ENCODE results near the gene LRMDA. TPM values are rescaled to one million over a fixed set of nuclear protein-coding genes. Genes with fewer than 3 reads are reported as not detected.

LRMDA gene
- total RNA-seq, 3 donors from 2014 or later (not counting 1 experiment from before 2014, with no cell fraction given): 1.4 to 2.4 (median 2.1) TPM

DNA sequence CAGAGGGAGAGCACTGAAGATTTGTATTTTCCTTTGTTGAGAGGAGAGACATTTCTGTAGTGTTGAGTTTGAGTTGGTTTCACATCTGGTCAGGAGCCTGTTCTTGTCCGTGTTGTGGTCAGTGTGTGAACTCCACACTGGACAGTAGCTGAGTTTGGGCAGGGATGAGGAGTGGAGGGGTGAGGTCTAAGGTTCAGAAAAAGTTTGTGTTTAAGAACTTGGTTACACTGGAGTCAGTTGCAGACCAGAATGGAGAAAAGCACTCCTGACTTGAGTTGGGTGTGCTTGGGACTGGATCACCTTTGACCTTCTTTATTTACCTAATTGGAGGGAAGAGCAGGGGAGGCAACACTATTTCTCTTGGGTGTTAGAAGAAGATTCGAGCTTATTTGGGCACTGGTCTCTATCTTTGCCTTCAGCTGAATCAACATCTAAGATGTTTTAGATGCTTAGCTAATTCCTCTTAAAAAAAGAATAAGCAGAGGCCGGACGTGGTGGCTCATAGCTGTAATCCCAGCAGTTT lies 8.9 kb downstream of the LRMDA start:
- H3K4me1 ChIP-seq (ENCODE audit: control insufficient read depth, insufficient read depth, low read length): no peaks in the 10 kb centered on the region
- Mint-ChIP-seq H3K27ac (no peak overlapping the region), H3K27me3 (ENCODE audit: low read depth in 2 of 2) (peaks cover under 1 to 6% of the 10 kb centered on the region in 2 donors), H3K4me1 (no peaks in the 10 kb centered on the region), H3K36me3 (peaks cover 7% of the 10 kb centered on the region), H3K9me3 (peaks cover 0 to 4% of the 10 kb centered on the region in 2 donors), H3K4me3 (no peak overlapping the region)
- H3K9me3 ChIP-seq (ENCODE audit: control insufficient read depth, insufficient read depth, low read length): peaks cover 4% of the 10 kb centered on the region
- H3K4me3 ChIP-seq (ENCODE audit: low read length): no peak overlapping the region
- ATAC-seq (no peak), DNase-seq (no peak)
- H3K27me3 ChIP-seq (ENCODE audit: control insufficient read depth, insufficient read depth, low read length): no peaks in the 10 kb centered on the region
- no peaks in the 10 kb centered on the region for H3K36me3 ChIP-seq (ENCODE audit: control insufficient read depth, insufficient read depth, low read length)
- intact Hi-C loops (cut with micrococcal nuclease): no loop called here
- H3K27ac ChIP-seq (ENCODE audit: low read length): no peak overlapping the region
- WGBS (ENCODE audit: insufficient coverage): 83% methylated on average over 4 of the region's 4 CpGs
- no peak for TF ChIP-seq CTCF (IDR thresholded peaks at IDR 0.05)

GRCh38 chr10:75441196-75441595 lies 9.8 kb downstream of the LRMDA start:
- no peak overlapping the region for H3K27ac ChIP-seq (ENCODE audit: low read length)
- no peak for DNase-seq
- H3K4me3 ChIP-seq (ENCODE audit: low read length): no peak overlapping the region
- H3K27me3 ChIP-seq (ENCODE audit: control insufficient read depth, insufficient read depth, low read length): no peaks in the 10 kb centered on the region
- H3K4me3 Mint-ChIP-seq: no peak overlapping the region
- H3K36me3 Mint-ChIP-seq: peaks cover 7% of the 10 kb centered on the region
- H3K4me1 ChIP-seq (ENCODE audit: control insufficient read depth, insufficient read depth, low read length): no peaks in the 10 kb centered on the region
- H3K9me3 ChIP-seq (ENCODE audit: control insufficient read depth, insufficient read depth, low read length): peaks cover 4% of the 10 kb centered on the region
- H3K36me3 ChIP-seq (ENCODE audit: control insufficient read depth, insufficient read depth, low read length): no peaks in the 10 kb centered on the region
- no peaks in the 10 kb centered on the region for H3K4me1 Mint-ChIP-seq
- H3K27ac Mint-ChIP-seq: no peak overlapping the region
- TF ChIP-seq CTCF (IDR thresholded peaks at IDR 0.05): no peak
- H3K9me3 Mint-ChIP-seq: peaks cover 0 to 4% of the 10 kb centered on the region in 2 donors
- ATAC-seq: no peak
- H3K27me3 Mint-ChIP-seq (ENCODE audit: low read depth in 2 of 2): peaks cover 0 to 5% of the 10 kb centered on the region in 2 donors
- 93% methylated on average over 4 of the region's 4 CpGs for WGBS (ENCODE audit: insufficient coverage)
- intact Hi-C loops (cut with micrococcal nuclease): no loop called here

DNA sequence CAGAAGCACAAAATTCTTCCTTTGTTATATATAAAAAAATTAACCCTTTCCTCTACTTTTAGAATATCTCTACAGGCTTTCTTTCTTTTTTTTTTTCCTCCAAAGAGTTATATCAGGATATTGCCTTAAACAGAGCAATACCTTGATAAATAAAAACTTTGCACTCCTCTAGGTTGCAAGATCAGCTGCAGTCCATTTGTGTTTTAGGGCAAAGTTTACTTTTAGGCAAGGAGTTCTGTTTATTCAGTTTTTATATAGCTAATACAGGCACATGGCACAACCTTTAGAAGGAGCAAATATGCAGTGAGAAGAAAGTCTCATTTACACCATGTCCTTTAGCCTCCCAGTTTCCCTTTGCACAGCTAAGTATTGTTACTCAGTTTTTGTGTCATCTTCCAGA lies 10.3 kb downstream of the LRMDA start:
- Mint-ChIP-seq H3K4me3 (no peak overlapping the region), H3K9me3 (peaks cover 3 to 4% of the 10 kb centered on the region in 2 donors), H3K36me3 (peaks cover 7% of the 10 kb centered on the region), H3K4me1 (no peaks in the 10 kb centered on the region), H3K27ac (no peak overlapping the region), H3K27me3 (ENCODE audit: low read depth in 2 of 2) (peaks cover 0 to 5% of the 10 kb centered on the region in 2 donors)
- Histone ChIP-seq H3K4me3 (ENCODE audit: low read length) (no peak overlapping the region), H3K27me3 (ENCODE audit: control insufficient read depth, insufficient read depth, low read length) (no peaks in the 10 kb centered on the region), H3K9me3 (ENCODE audit: control insufficient read depth, insufficient read depth, low read length) (peaks cover 4% of the 10 kb centered on the region), H3K4me1 (ENCODE audit: control insufficient read depth, insufficient read depth, low read length) (no peaks in the 10 kb centered on the region), H3K27ac (ENCODE audit: low read length) (no peak overlapping the region), H3K36me3 (ENCODE audit: control insufficient read depth, insufficient read depth, low read length) (no peaks in the 10 kb centered on the region)
- TF ChIP-seq CTCF (IDR thresholded peaks at IDR 0.05): no peak
- ATAC-seq (no peak), DNase-seq (no peak)
- intact Hi-C loops (cut with micrococcal nuclease): no loop called here

- Mint-ChIP-seq H3K4me1 (no peaks in the 10 kb centered on the region), H3K27me3 (ENCODE audit: low read depth in 2 of 2) (peaks cover 0 to 5% of the 10 kb centered on the region in 2 donors), H3K9me3 (peaks cover 4% of the 10 kb centered on the region in 2 donors), H3K36me3 (peaks cover 7% of the 10 kb centered on the region), H3K4me3 (no peak overlapping the region), H3K27ac (no peak overlapping the region)
- H3K4me3 ChIP-seq (ENCODE audit: low read length): no peak overlapping the region
- H3K9me3 ChIP-seq (ENCODE audit: control insufficient read depth, insufficient read depth, low read length): peaks cover 4% of the 10 kb centered on the region
- TF ChIP-seq CTCF (IDR thresholded peaks at IDR 0.05): no peak
- H3K27ac ChIP-seq (ENCODE audit: low read length): no peak overlapping the region
- no peaks in the 10 kb centered on the region for H3K36me3 ChIP-seq (ENCODE audit: control insufficient read depth, insufficient read depth, low read length)
- intact Hi-C loops (cut with micrococcal nuclease): no loop called here
- DNase-seq (no peak), ATAC-seq (no peak)
- H3K4me1 ChIP-seq (ENCODE audit: control insufficient read depth, insufficient read depth, low read length): no peaks in the 10 kb centered on the region
- 87% methylated on average over 2 of the region's 2 CpGs for WGBS (ENCODE audit: insufficient coverage)
- H3K27me3 ChIP-seq (ENCODE audit: control insufficient read depth, insufficient read depth, low read length): no peaks in the 10 kb centered on the region
Observed at GRCh38 chr10:75443362-75443761, 11.9 kb downstream of the LRMDA start.

Data from natural killer cell (primary cell).